Measurements from ENCODE around the gene ATP5F1E.
A peak's percentile ranks its signal among the peaks of the same experiment; 100 is the strongest.
"Not testable (repeated sequence)": the region's sequence is repeated elsewhere in the genome, so short reads cannot be mapped to it uniquely, and the experiment has no call there.

The ATP5F1E gene

GRCh38 chr20:59018817-59019216 lies 13.3 kb downstream of the ATP5F1E start:
- peak; percentile 39 for DNase-seq

- peak; percentile 58 for DNase-seq
These were observed 14.5 kb downstream of the ATP5F1E start for GRCh38 chr20:59017493-59018231.

- DNase-seq, result peak; percentile 66
These were observed 15.2 kb downstream of the ATP5F1E start for GRCh38 chr20:59016795-59017492.

GRCh38 chr20:59015812-59016711 lies 16.1 kb downstream of the ATP5F1E start:
- peak; percentile 37 for DNase-seq

GRCh38 chr20:59015411-59015810 lies 16.7 kb downstream of the ATP5F1E start:
- no peak for DNase-seq

- peak; percentile 41 for DNase-seq
These were observed 17.3 kb downstream of the ATP5F1E start for GRCh38 chr20:59014680-59015389.

GRCh38 chr20:59013959-59014608 lies 18.1 kb downstream of the ATP5F1E start:
- DNase-seq, result peak; percentile 65

GRCh38 chr20:59013031-59013951 lies 18.8 kb downstream of the ATP5F1E start:
- peak; percentile 39 for DNase-seq

GRCh38 chr20:59011874-59012157 lies 20.3 kb downstream of the ATP5F1E start:
- not testable (repeated sequence) for DNase-seq

GRCh38 chr20:59010995-59011873 lies 20.9 kb downstream of the ATP5F1E start:
- peak; percentile 57 for DNase-seq

GRCh38 chr20:59010321-59010994 lies 21.7 kb downstream of the ATP5F1E start:
- DNase-seq, result peak; percentile 55

GRCh38 chr20:59008715-59009336 lies 23.3 kb downstream of the ATP5F1E start:
- DNase-seq, result peak; percentile 37

- DNase-seq, result peak; percentile 50
These were observed 24.2 kb downstream of the ATP5F1E start for GRCh38 chr20:59007665-59008511.

GRCh38 chr20:59006864-59007664 lies 25.1 kb downstream of the ATP5F1E start, which contains the start of gene CTSZ:
Gene CTSZ (minus strand): TSS chr20:59007254. CDS start chr20:59007128, 126 bp downstream.
- peak; percentile 82 for DNase-seq

- DNase-seq, result peak; percentile 63
These were observed 25.8 kb downstream of the ATP5F1E start for GRCh38 chr20:59006167-59006863.

GRCh38 chr20:59005523-59006166 lies 26.5 kb downstream of the ATP5F1E start:
- DNase-seq, result no peak

Measured in activated effector memory CD4-positive, alpha-beta T cell treated with anti-CD3 and anti-CD28 coated beads, Interleukin-2, amount 50 U/mL, for 16 hours (primary cell).